Stimulated activated CD4-positive, alpha-beta T cell treated with anti-CD3 and anti-CD28 coated beads, Interleukin-2, amount 100 ng/mL, for 48 hours (primary cell): Measurements from ENCODE around the gene ABI3BP.

Experiments used
- DNase-seq, 2 donors: peaks; one replicate each; pipeline ENCODE4 v3.0.0-alpha.2; 2020

Gene ABI3BP

DNA sequence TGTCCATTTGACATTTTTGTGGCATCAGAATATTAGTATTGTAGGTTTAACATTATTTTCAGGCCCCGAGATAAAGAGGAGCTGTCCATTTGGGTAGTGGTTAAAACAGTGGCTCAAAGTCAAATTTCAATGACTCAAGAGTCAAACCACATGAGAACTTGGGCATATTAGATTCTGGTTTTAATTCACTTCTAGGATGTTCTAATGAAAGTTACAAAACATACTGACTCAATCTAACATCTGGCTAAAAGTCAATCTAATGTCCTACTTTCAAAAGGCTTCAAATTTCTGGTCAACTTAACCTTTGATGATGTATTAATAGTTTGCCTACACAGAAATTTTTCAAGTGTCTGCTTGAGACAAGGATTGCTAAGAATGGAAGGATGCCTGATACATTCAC is 112.4 kb downstream of the ABI3BP start:
- no peak for DNase-seq

DNA sequence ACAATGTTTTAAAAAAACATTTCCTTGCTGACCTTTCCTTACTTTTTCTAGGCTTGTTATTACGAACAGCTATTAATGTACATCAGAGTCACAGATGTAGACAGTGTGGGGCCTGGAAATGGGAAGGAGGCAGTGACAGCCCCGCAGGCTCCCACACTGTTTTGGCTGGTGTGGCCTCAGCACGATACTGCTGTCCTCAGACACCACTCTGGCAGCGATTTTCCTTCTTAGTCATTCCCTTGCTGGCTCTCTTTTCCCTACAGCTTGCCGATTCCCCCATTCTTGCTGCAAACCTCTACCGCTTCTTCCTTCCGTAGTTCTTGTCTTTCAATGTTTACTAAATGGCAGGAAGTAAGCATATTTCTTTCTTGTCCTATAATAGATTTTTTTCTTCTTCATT is 113.1 kb downstream of the ABI3BP start:
- DNase-seq, result no peak

DNA sequence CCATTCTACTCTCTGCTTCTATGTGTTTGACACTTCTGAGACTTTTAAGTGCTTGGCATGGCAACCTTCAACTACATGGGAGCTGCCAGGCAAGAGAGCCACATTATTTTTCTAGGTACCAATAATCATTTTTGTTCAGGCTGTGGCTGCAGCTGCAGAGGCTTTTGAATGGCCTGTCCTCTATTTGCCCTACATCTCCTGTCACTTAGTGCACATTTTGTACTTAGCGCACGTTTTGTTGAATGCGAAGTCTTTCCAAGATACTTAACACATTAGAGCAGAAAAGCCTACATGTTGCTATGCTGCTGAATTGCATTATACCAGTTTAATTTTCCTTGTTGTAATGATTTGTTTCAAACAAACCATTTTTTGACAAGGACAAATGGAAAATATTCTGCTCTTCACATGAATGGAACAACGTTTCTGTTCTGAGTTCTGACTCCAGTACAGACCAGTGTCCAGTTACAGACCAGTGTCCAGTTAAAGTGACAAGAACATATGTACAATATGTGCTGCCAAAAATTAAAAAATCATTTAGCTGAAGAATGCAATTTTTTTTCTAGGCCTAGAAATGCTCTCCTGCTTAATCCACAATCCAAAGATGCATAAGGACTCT is 113.9 kb downstream of the ABI3BP start:
- no peak for DNase-seq

DNA sequence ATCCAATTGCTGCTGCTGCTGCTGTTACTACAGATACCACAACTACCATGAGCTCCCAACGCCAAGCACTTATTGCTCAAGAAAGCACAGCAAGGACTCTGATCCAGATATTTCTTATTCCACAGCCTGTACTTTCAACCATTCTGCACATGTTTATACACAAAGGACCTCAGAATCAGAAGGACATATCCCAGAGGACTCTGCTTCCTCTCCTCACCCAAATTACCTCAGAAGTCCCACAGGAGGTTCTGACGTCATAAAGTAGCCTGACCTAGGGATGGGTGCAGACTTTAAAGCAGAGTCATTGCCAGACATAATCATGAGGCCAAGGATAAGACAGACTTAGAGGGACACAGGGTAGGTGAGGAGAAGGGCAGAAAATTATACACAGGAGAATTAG is 115.9 kb downstream of the ABI3BP start:
- no peak for DNase-seq

DNA sequence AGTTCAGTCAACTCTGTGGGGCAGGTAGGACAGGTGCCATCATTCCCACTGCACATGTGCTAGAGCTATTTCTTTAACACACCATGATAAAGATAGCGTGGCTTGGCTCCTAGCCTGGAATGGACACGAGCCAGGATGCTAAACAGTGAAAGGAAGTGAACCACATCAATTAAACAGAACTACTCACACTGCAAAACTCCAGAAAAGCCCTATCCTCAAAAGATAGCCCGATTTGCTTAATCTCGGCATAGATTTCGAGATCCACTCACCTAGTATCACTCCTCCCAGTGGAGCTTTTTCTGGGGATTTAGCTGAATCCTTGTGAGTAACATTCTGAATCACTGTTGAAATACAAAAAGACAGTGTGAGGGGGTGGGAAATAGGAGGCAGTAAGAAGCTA is 118.0 kb downstream of the ABI3BP start:
- no peak for DNase-seq

DNA sequence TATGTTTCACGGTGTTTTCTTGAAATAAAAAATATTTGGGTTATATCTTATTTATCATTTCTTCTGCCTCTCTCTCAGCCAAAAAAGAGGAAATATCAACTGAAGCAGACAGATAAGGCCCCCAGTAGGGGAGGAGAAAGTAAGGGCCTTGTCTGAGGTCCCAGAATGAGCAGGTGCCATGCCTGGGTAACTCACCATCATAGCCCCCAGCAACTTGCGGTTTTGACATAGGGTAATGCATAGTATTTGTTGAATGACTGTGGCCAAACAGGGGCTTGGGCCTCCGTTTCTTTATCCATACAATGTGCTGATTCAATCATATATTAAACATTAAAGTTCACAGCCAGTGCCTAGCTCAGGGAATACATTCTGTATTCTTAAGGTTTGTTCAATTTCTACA is 119.6 kb downstream of the ABI3BP start:
- DNase-seq, result no peak

DNA sequence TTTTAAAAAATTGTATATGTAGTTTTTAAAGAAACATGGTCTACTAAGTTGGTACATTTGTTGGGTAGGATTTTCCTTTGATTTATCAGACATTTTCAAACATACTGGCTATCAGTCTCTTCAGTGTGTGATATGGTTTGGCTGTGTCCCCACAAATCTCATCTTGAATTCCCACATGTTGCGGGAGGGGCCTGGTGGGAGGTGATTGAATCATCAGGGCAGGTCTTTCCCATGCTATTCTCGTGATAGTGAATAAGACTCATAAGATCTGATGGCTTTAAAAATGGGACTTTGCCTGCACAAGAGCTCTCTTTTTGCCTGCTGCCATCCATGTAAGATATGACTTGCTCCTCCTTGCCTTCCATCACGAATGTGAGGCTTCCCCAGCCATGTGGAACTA is 121.9 kb downstream of the ABI3BP start:
- no peak for DNase-seq

DNA sequence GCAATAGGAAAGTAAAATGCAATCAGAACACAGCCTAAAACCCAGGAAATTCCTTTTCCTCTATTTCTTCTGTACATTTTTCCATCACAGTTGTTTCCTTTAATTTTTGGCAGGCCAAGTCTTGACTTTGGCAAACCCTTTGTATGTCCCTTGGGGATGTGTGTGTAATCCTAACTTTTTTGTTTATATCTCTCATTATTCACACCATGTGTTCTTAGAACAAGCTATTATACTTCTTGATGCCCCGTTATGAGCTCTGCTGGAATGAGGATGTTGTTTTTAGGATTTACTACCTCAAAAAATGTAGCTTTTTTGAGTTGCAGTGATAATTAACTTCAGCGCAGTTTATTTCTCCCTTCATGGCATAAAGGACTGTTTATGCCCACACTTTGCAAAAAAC is 123.4 kb downstream of the ABI3BP start:
- DNase-seq, result no peak

DNA sequence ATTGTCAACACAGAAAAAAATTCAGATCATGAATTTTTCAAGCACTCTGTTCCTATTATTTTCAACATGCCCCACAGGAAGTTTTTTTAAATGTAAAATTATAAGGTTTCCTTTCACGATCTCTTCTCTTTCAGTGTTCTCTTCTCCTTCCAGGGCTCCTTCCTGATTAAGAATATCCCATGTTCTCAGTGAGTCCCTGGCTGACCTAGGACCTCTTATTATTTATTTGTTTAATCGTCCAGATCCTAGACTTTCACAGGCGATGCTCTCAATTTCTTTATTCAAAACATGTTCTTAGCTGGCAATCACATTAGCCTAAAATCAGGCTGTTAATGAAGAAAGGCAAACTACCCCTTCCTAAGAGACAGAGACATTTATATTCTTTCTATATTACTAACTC is 124.3 kb downstream of the ABI3BP start:
- no peak for DNase-seq

DNA sequence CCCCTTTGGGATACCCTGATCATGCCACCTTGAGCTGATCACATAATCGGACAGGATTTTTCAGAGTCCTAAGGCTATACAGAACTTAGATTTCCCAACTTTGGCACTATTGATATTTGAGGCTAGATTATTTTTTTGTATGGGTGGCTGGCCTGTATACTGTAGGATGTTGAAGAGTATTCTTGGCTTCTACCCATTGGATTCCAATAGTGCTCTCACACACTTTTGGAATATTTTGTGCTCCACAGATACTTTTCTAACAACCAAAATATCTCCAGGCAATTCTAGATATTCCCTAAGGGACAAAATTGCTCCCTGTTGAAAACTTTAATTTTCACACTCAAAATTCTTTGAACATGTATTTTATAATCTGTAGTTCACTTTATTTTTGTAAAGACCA is 125.1 kb downstream of the ABI3BP start:
- no peak for DNase-seq

DNA sequence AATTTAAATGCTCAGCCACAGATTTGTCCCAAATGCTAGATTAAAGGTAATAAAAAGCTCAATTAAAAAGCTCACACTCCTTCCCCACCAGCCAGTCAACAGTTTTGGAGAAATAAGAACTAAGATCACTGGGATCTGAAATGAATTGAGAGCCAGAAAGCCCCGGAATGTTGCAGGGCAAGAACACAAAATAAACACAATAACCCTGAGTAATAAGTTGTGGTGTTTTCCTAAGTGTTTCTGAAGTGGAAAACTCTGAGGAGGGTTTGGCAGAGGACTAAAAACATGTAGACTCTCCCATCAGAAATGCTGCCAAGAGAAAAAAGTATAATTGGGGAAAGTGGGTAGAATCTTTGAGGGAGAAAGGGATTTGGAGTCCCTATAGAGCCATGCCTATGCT is 127.8 kb downstream of the ABI3BP start:
- no peak for DNase-seq

DNA sequence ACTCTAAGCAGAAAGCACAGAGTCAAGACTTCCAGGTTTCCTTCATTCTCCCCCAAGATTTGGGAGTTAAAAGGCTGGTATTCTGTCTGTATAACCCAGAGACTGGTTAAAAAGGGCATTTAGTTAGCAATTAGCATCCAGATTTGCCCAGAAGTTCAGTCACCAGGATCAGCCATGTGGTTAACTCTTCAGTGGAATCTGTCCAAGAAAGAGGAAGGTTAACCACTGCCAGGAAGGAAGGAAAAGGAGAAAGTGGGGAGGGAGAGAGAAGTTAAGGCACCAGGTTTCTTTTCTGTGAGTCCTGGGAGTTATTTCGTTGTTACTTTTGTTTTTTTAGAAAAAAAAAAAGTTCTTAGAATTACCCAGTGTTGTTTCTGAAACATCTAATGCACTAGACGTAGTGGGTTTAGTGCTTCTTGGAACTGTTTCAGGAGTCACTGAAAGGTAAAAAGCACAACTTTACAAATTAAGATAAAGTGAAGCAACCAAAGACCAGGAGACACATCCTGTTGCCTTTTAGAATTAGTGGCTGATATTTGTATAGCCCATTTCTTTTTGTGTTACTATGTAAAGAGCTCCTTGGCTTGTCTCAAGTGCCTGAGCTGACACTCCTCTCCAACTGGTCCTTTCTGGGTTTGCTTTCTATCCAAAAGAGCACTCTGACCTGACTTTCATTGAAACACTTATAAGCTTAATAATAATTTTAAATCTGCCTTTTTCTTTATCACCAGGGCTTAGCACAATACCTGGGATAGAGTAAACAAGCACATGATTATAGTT is 128.6 kb downstream of the ABI3BP start:
- no peak for DNase-seq

DNA sequence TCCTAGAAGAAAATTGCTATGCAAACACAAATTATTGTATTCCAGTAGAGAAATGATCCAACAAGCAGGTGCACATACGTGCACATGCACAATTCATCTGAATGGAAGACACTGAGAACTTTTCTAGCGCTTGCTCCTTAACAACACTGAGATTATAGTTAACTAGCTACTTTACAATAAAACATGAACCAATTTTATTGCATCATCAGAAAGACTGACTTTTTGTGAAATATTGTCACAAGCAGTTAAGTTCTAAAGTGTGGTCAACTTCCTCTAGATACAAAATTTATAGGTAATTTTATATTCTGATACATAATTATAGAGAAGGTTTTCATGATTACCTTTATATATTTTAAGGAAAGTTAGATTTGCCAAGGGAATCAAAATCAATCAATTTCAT is 135.4 kb downstream of the ABI3BP start:
- DNase-seq, result no peak

DNA sequence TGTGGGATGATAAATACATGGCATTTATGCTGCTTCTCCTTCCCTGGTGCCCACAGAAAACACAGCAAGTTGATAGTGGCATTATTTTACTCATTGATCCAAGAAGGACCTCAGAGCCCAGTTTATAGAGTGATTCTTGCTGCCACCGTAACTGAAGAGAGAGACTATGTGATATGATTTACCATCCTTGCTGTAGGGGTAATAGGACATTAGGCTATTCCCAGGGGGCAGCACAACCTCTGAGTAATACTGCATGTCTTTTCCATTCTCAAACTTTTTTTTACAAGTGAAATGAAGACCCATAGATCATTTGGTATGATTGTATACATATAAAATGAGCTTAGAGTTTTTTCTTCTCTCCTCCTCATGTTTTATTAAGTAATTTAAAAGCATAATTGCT is 136.4 kb downstream of the ABI3BP start:
- DNase-seq, result no peak

DNA sequence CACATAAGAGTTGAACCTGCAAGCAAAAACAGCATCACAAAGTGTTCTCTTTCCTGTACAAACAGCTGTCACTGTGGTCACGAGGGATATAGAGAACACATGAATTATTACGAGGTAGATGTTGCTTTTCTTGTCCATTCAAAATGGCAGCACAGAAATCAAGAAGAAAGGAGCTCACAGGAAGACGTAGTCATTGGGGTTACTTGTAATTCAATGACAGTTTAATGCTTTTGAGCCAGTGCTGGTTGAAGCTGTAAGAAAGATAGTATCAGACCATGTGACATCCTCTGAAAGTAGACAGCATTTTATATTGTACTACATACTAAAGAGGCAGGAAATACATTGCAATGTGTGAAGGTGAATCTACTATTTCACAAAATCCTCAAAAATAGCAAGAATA is 140.4 kb downstream of the ABI3BP start:
- DNase-seq, result no peak

DNA sequence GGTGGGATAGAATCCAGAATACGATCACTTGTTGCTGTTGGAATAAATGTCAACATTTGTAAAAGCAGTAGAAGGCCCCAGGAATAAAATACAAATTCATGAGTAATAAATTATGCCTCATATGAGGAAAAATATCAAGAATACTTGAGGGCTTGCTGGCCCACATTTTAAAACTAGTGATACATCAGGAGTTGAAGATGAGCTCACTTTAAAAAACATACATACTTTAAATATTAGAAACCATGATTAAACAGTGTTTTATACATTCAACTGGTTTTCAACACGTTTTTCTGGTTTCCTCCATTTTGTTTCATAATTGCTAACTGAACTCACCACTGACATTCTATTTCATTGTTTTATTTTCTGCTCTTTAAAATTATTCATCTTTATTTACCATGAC is 142.5 kb downstream of the ABI3BP start:
- DNase-seq, result no peak

DNA sequence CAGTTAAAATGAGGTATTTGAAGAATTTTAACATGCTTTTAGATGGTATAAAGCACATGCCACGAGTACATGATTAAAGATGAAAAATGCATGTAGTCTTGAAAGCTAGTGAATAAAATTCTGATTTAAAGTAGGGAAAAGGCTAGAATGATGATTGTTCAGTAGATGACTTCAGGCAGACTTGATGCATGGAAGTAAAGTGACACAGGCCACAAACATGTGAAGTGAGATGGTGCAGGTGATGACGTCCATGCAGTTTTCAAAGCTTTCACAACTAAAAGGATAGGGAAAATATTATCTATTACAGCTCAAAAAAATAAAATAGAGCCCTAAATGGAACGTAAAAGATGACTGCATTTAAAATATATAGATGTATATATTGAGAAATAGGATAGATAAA is 143.1 kb downstream of the ABI3BP start:
- DNase-seq, result no peak

DNA sequence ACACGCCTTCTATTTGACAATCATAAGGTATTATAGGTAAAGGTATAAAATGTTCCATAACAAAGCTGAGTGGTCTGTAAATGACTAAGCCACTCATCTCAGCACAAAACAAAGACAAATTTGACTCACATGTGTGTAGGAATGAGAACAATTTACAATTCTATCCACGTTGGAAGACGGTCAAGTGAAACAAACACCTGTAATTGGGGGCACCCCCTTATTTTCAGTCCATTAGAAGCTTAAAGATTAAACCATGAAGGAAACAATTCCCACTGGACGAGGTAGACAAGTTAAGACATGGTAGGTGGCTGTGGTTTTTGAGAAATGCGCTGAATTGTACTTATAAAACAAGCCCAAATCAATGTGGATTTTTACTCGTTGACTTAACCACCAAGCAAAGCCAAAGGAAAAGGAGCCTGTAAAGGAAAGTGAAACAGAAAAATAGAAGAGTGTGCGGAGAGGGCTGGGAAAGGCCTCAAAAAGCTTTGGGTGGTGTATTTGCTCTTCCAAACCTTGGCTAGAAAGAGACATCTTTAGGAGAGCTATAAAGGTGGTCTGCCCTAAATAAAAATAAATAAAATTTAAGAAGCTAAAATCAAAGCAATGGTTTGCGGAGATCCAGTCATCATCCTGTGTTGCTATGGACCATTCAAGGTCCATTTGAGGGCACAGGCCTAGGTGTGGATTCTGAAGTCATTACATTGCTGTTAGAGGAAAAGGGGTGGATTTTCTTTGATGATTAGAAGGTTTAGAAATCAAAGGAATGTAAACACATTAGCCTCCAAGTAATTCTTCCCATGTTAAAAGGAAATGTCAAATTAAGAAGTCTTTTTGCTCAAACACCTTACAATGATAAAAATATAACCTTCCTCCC is 148.9 kb downstream of the ABI3BP start:
- no peak for DNase-seq

DNA sequence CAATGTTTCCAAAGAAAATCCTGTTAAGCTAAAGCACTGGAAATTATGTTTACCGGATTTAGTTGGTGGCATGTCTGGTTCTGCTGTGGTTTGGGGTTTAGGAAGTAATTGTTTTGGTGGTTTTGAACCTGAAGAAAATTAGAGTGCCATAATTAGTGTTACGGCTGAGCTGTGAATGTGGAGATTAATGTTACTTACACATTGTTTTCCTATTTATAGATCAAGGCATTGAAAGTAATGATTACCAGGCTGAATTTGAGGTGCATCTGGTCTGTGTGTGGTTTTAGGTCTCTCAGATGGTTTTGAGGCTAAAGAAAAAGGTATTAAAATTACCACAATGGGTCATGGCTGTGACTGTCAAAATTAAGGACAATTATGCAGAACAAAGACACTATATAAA is 155.1 kb downstream of the ABI3BP start:
- DNase-seq, result no peak

DNA sequence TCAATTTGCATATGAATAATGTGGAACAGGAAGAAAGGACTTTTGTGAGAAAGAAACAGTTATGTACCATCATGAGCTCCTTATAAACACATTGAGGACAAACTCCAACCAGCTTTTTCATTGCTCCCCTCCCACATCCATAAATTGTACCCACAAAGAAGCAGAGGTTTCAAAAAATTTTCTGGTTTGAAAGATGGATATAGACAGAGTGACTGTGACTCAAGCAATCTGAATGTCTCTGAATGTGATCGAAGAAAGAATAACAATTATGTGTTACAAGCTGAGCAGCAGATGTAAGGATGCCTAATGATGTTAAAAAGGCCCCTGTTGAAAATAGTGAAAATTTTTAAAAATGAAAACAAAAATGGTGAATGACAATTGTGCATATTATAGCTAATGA is 156.6 kb downstream of the ABI3BP start:
- no peak for DNase-seq

DNA sequence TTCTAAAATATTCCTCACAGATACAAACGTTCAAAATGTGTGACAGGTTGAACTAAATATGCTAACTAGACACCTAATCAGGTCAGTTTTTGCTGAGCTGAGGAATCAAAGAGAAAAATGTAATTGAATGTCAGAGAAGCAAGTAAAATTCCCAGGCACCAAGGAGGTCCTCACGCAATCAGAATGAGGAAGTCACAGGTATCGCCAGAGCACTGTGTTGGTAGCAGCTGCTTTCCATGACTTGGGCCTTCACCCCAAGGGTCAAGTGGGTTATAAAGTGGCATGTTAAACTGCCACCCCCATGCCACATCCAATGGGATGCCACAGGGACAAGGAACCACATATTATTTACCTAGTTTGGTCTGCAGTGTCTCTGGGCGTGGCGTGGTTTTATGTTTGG is 158.9 kb downstream of the ABI3BP start:
- no peak for DNase-seq

DNA sequence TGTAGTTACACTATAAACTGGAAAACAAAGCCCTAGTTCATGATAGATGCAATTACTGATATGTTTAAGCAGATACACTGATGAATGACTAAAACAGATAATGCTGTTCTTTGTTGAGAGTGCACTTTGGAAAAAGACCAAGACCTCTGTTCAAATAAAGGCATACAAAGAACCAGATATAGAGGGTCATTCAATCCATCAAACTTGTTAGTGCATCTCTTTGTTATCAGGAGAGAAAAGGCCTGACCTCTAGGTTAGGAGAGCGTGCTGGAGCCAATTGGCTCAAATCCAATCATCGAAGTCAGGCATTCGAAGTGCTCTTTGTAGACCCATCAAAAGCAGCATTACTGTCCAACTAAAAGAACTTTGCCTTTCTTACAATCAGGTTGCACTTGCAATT is 159.7 kb downstream of the ABI3BP start:
- no peak for DNase-seq

DNA sequence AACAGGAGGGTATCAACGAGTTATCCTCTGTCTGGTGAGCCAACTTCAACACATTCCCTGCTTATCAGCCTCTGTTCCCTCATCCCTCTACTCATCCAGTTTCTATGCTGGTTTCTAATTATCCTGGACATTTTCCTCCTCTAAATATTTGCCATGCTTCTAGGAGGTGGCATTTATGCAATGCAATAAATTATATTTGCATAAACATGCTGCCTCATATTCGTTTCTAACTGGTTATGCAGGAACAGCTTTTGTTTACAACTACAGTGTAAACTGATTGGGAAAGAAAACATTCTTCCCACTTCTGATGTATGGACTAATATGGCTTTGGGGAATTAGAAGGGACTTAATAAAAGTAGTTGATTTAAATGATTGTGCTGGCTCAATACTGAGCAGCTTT is 161.6 kb downstream of the ABI3BP start:
- no peak for DNase-seq

DNA sequence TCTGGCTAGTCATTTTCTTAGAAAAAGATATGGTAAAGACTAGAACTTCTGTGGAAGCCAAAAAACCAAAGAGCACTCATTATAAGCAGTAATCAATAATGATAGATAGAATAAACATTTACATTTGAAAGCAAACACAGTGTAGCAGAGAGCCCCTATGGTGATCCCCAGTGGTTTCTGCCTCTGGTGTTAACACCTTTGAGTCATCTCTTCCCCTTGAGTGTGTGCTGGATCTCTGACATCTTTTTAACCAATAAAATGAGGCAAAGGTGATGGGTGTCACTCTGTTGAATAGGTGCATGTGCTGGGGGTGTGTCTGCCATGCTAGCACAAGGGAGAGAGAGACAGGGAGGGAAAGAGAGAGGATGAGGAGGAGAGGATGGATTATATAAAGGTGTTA is 162.3 kb downstream of the ABI3BP start:
- no peak for DNase-seq
